Measurements from ENCODE around the gene KLHL17. TPM values are rescaled to one million over a fixed set of nuclear protein-coding genes. Genes with fewer than 3 reads are reported as not detected.

Gene KLHL17
- polyA plus RNA-seq, 1 donor (not counting 4 experiments of a cell fraction or from before 2014, with no cell fraction given), result 6.5 TPM

- TF ChIP-seq, protein P1, sequence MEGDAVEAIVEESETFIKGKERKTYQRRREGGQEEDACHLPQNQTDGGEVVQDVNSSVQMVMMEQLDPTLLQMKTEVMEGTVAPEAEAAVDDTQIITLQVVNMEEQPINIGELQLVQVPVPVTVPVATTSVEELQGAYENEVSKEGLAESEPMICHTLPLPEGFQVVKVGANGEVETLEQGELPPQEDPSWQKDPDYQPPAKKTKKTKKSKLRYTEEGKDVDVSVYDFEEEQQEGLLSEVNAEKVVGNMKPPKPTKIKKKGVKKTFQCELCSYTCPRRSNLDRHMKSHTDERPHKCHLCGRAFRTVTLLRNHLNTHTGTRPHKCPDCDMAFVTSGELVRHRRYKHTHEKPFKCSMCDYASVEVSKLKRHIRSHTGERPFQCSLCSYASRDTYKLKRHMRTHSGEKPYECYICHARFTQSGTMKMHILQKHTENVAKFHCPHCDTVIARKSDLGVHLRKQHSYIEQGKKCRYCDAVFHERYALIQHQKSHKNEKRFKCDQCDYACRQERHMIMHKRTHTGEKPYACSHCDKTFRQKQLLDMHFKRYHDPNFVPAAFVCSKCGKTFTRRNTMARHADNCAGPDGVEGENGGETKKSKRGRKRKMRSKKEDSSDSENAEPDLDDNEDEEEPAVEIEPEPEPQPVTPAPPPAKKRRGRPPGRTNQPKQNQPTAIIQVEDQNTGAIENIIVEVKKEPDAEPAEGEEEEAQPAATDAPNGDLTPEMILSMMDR (optimal IDR thresholded peaks at IDR 0.05 in 1 of 3, IDR thresholded peaks at IDR 0.05 in 1 of 3, conservative IDR thresholded peaks at IDR 0.05 in 1 of 3; ENCODE audit: extremely low read depth in 1 of 3, insufficient read depth in 2 of 3, low read length in 3 of 3), result no peak
- TF ChIP-seq EZH2 (IDR thresholded peaks at IDR 0.05; ENCODE audit: low read length), result no peak
- peak overlapping the region; percentile 94 for H3K4me2 ChIP-seq (ENCODE audit: control insufficient read depth, extremely low read depth, insufficient read depth, low read depth, low read length)
- H3K9ac ChIP-seq (ENCODE audit: control insufficient read depth, extremely low read depth, insufficient read depth, low read length), result peak overlapping the region; percentile 97
- H3K4me3 ChIP-seq (ENCODE audit: control insufficient read depth in 2 of 3, extremely low read depth in 1 of 3, insufficient read depth in 2 of 3, low read depth in 1 of 3, low read length in 3 of 3), result peak overlapping the region; percentile 63 to 84 (median 70)
- H3K9me1 ChIP-seq (ENCODE audit: control insufficient read depth, extremely low read depth, insufficient read depth, low read length), result no peaks in the 10 kb centered on the region
- peak overlapping the region; percentile 96 for H3K27ac ChIP-seq (ENCODE audit: control insufficient read depth, insufficient read depth, low read length)
- H2AFZ ChIP-seq (ENCODE audit: control insufficient read depth, low read length), result no peak overlapping the region
- DNase-seq (ENCODE audit: low read depth, low spot score) (no peak), FAIRE-seq (no peak)
- no peaks in the 10 kb centered on the region for H3K9me3 ChIP-seq (ENCODE audit: control insufficient read depth, low read depth, low read length)
- no peaks in the 10 kb centered on the region for H3K27me3 ChIP-seq (ENCODE audit: control insufficient read depth, extremely low read depth, insufficient read depth, low read length)
- H4K20me1 ChIP-seq (ENCODE audit: control insufficient read depth, extremely low read depth, insufficient read depth, low read length), result no peaks in the 10 kb centered on the region
- H3K4me1 ChIP-seq (ENCODE audit: control insufficient read depth, extremely low read depth, insufficient read depth, low read length), result peaks cover 13% of the 10 kb centered on the region
- peaks cover 0 to 5% of the 10 kb centered on the region in 2 experiments for H3K36me3 ChIP-seq (ENCODE audit: control insufficient read depth in 2 of 2, extremely low read depth in 1 of 2, insufficient read depth in 2 of 2, low read length in 2 of 2)
- H3K79me2 ChIP-seq (ENCODE audit: control insufficient read depth, insufficient read depth, low read length), result no peaks in the 10 kb centered on the region
- dilution Hi-C loops (cut with MboI; ENCODE audit: extremely low pct_ligation_motif_present, low sequenced_read_pairs), result no loop called here
Observed at GRCh38 chr1:967466-968343, 7.3 kb downstream of the KLHL17 start.

- Histone ChIP-seq H3K4me1 (ENCODE audit: control insufficient read depth, extremely low read depth, insufficient read depth, low read length) (peaks cover 13% of the 10 kb centered on the region), H3K36me3 (ENCODE audit: control insufficient read depth in 2 of 2, extremely low read depth in 1 of 2, insufficient read depth in 2 of 2, low read length in 2 of 2) (peaks cover 0 to 3% of the 10 kb centered on the region in 2 experiments), H3K9ac (ENCODE audit: control insufficient read depth, extremely low read depth, insufficient read depth, low read length) (no peak overlapping the region), H3K9me1 (ENCODE audit: control insufficient read depth, extremely low read depth, insufficient read depth, low read length) (no peaks in the 10 kb centered on the region), H4K20me1 (ENCODE audit: control insufficient read depth, extremely low read depth, insufficient read depth, low read length) (no peaks in the 10 kb centered on the region), H3K27me3 (ENCODE audit: control insufficient read depth, extremely low read depth, insufficient read depth, low read length) (no peaks in the 10 kb centered on the region), H3K4me2 (ENCODE audit: control insufficient read depth, extremely low read depth, insufficient read depth, low read depth, low read length) (no peak overlapping the region), H2AFZ (ENCODE audit: control insufficient read depth, low read length) (no peak overlapping the region), H3K27ac (ENCODE audit: control insufficient read depth, insufficient read depth, low read length) (no peak overlapping the region), H3K79me2 (ENCODE audit: control insufficient read depth, insufficient read depth, low read length) (no peaks in the 10 kb centered on the region), H3K9me3 (ENCODE audit: control insufficient read depth, low read depth, low read length) (no peaks in the 10 kb centered on the region), H3K4me3 (ENCODE audit: control insufficient read depth in 2 of 3, extremely low read depth in 1 of 3, insufficient read depth in 2 of 3, low read depth in 1 of 3, low read length in 3 of 3) (no peak overlapping the region)
- peak; percentile 13 for FAIRE-seq
- dilution Hi-C loops (cut with MboI; ENCODE audit: extremely low pct_ligation_motif_present, low sequenced_read_pairs), result no loop called here
- TF ChIP-seq, protein P1 (optimal IDR thresholded peaks at IDR 0.05 in 1 of 3, IDR thresholded peaks at IDR 0.05 in 1 of 3, conservative IDR thresholded peaks at IDR 0.05 in 1 of 3; ENCODE audit: extremely low read depth in 1 of 3, insufficient read depth in 2 of 3, low read length in 3 of 3), result no peak
- no peak for TF ChIP-seq EZH2 (IDR thresholded peaks at IDR 0.05; ENCODE audit: low read length)
- no peak for DNase-seq (ENCODE audit: low read depth, low spot score)
Observed at GRCh38 chr1:969260-969855, 9.0 kb downstream of the KLHL17 start.
